Endothelial cell of umbilical vein (primary cell): Measurements from ENCODE around the gene CYP26C1. TPM values are rescaled to one million over a fixed set of nuclear protein-coding genes. Genes with fewer than 3 reads are reported as not detected.

ENCODE experiments used
- BruUV-seq: library from RNA; stranded (reverse); fragments of 400-500 nt; replicated peaks from 2 replicates; lab custom pipeline; 2021; lab: Mats Ljungman, UMichigan
- CTCF ChIA-PET: fragments of 300-600, 350-600 bp; sonication (Branson Sonifier 250); formaldehyde crosslinking; loops from one replicate; lab custom pipeline; 2021; ENCODE audit warnings: antibody characterized with exemption, inconsistent platforms; lab: Charles Lee
- POLR2A ChIA-PET: fragments of 300-600, 350-600 bp; sonication (Branson Sonifier 250); formaldehyde crosslinking; loops from one replicate; lab custom pipeline; 2021; ENCODE audit warnings: antibody characterized with exemption, inconsistent platforms; lab: Charles Lee
- DNase-seq: peaks from one replicate; pipeline ENCODE4 v3.0.0-alpha.2; 2011; ENCODE audit warnings: low read depth, low spot score
- FAIRE-seq: peaks from 2 replicates; lab custom pipeline; 2011; peaks lifted over from hg19 to GRCh38; lab: Jason Lieb, UNC
- H2AFZ ChIP-seq: 2 replicates; pipeline ENCODE4 v1.6.0; 2012; ENCODE audit warnings: low read depth, low read length, control low read depth, inconsistent platforms
- H3K27ac ChIP-seq: 2 replicates; pipeline ENCODE4 v1.5.1; 2011; ENCODE audit warnings: low read depth, mild to moderate bottlenecking, control low read depth, low read length, moderate library complexity; ENCODE audit not compliant: insufficient read depth
- H3K27me3 ChIP-seq, 2 experiments: 2 replicates each; pipeline versions ENCODE4 v1.6.0 to v1.6.1; 2011; ENCODE audit warnings: low read length in 2 of 2, mixed read lengths in 1 of 2; ENCODE audit not compliant: control insufficient read depth in 2 of 2, insufficient read depth in 2 of 2
- H3K36me3 ChIP-seq, 2 experiments: 2 replicates in 1 of 2; 3 replicates in 1 of 2; pipeline ENCODE4 v1.5.1; 2011; ENCODE audit warnings: low read length in 2 of 2, mild to moderate bottlenecking in 1 of 2, moderate library complexity in 1 of 2; ENCODE audit not compliant: control insufficient read depth in 2 of 2, insufficient read depth in 2 of 2; ENCODE audit errors: extremely low read depth in 1 of 2
- H3K4me1 ChIP-seq: 3 replicates; pipeline ENCODE4 v1.5.1; 2011; ENCODE audit warnings: mild to moderate bottlenecking, low read length; ENCODE audit not compliant: control insufficient read depth, insufficient read depth; ENCODE audit errors: extremely low read depth
- H3K4me2 ChIP-seq: 2 replicates; pipeline ENCODE4 v1.6.1; 2011; ENCODE audit warnings: low read length, control low read depth, mixed read lengths; ENCODE audit not compliant: insufficient read depth
- H3K4me3 ChIP-seq, 3 experiments: fragments of 200-600 bp in 1 of 3; sonication (generic), shearing (Covaris generic) in 1 of 3; replicated peaks in 1 of 3; 2 replicates each; pipeline ENCODE4 v1.5.1; 2011 to 2016; ENCODE audit warnings: control low read depth in 3 of 3, low read length in 3 of 3, mild to moderate bottlenecking in 2 of 3, inconsistent platforms in 1 of 3, low read depth in 1 of 3, moderate library complexity in 1 of 3; ENCODE audit not compliant: insufficient read depth in 1 of 3
- H3K79me2 ChIP-seq: 2 replicates; pipeline ENCODE4 v1.6.0; 2012; ENCODE audit warnings: low read length, inconsistent platforms; ENCODE audit not compliant: control insufficient read depth, insufficient read depth
- H3K9ac ChIP-seq: replicated peaks from 2 replicates; pipeline ENCODE3; 2011; ENCODE audit warnings: low read length, control low read depth; ENCODE audit not compliant: insufficient read depth; ENCODE audit errors: extremely low read depth
- H3K9me1 ChIP-seq: replicated peaks from 3 replicates; pipeline ENCODE4 v1.6.0; 2011; ENCODE audit warnings: mild to moderate bottlenecking, low read length; ENCODE audit not compliant: control insufficient read depth, insufficient read depth; ENCODE audit errors: extremely low read depth
- H3K9me3 ChIP-seq: replicated peaks from 2 replicates; pipeline ENCODE4 v1.5.1; 2012; ENCODE audit warnings: low read length, inconsistent platforms; ENCODE audit not compliant: control insufficient read depth, insufficient read depth
- H4K20me1 ChIP-seq: replicated peaks from 2 replicates; pipeline ENCODE3; 2011; ENCODE audit warnings: mild to moderate bottlenecking, low read length; ENCODE audit not compliant: control insufficient read depth, insufficient read depth; ENCODE audit errors: extremely low read depth
- CTCF ChIP-seq, 2 donors: IDR thresholded peaks; 1 replicate in 1 of 2; 2 replicates in 1 of 2; pipeline ENCODE4 v1.5.1; 2011; ENCODE audit warnings: low read length in 2 of 2, mild to moderate bottlenecking in 2 of 2, moderate library complexity in 2 of 2, control low read depth in 1 of 2, inconsistent platforms in 1 of 2, low read depth in 1 of 2; ENCODE audit not compliant: insufficient read depth in 1 of 2; ENCODE audit errors: extremely low read depth in 1 of 2
- EZH2 ChIP-seq: IDR thresholded peaks from 2 replicates; pipeline ENCODE4 v1.6.1; 2012; ENCODE audit warnings: borderline replicate concordance, low read depth, mild to moderate bottlenecking, moderate library complexity, low read length, inconsistent platforms; ENCODE audit not compliant: severe bottlenecking
- FOS ChIP-seq: IDR thresholded peaks from 2 replicates; pipeline ENCODE4 v1.6.1; 2011; ENCODE audit warnings: mild to moderate bottlenecking, low read length, moderate library complexity, borderline replicate concordance; ENCODE audit not compliant: insufficient read depth
- GATA2 ChIP-seq: IDR thresholded peaks from 2 replicates; pipeline ENCODE4 v1.7.0; 2011; ENCODE audit warnings: low read depth, mild to moderate bottlenecking, moderate library complexity, mixed read lengths, low read length; ENCODE audit not compliant: insufficient read length, insufficient read depth
- JUN ChIP-seq: IDR thresholded peaks from 2 replicates; pipeline ENCODE4 v1.6.1; 2011; ENCODE audit warnings: borderline replicate concordance, low read depth; ENCODE audit not compliant: insufficient read length, insufficient read depth
- MAX ChIP-seq: IDR thresholded peaks from 2 replicates; pipeline ENCODE4 v1.6.1; 2011; ENCODE audit not compliant: insufficient read depth, insufficient read length
- MYC ChIP-seq: IDR thresholded peaks from one replicate; pipeline ENCODE4 v1.6.1; 2011; ENCODE audit warnings: mild to moderate bottlenecking, low read depth, low read length
- POLR2A ChIP-seq: IDR thresholded peaks from 2 replicates; pipeline ENCODE4 v1.6.1; 2012; ENCODE audit warnings: low read depth, mild to moderate bottlenecking, control low read depth, low read length
- POLR2AphosphoS5 ChIP-seq: IDR thresholded peaks from 2 replicates; pipeline ENCODE4 v1.6.1; 2012; ENCODE audit warnings: low read depth, mild to moderate bottlenecking, control low read depth, low read length, moderate library complexity; ENCODE audit not compliant: insufficient read depth
- dilution Hi-C: fragments of 300-500 bp; cut with MboI; formaldehyde crosslinking; loops from one replicate; pipeline ENCODE4 v1.15.0; 2019; ENCODE audit warnings: low sequenced_read_pairs; ENCODE audit not compliant: extremely low pct_ligation_motif_present
- intact Hi-C: fragments of 100-400 bp; cut with micrococcal nuclease; formaldehyde crosslinking; loops from one replicate; pipeline ENCODE4 v1.10.0; 2022
- polyA plus RNA-seq, 4 experiments: library from polyadenylated mRNA; depleted of rRNA in 3 of 4; stranded (reverse) in 3 of 4; unstranded in 1 of 4; fragments of >200 nt; gene quantifications; 2 replicates each; pipeline versions ENCODE4 v1.2.1 to v1.2.3, GENCODE V29; 2011 to 2012; ENCODE audit warnings: missing spikeins in 1 of 4
- total RNA-seq: library from RNA; stranded (reverse); gene quantifications from 2 replicates; pipeline ENCODE4 v1.2.3, GENCODE V29; 2021

CYP26C1 gene
- total and polyA plus RNA-seq, 2 donors (not counting 3 experiments of a cell fraction or from before 2014, with no cell fraction given) = 0.12 to 3.0 TPM

GRCh38 chr10:93091960-93092359 is 31.4 kb downstream of the CYP26C1 start:
- POLR2A ChIA-PET = no interaction called here
- CTCF ChIA-PET = no interaction called here
- Histone ChIP-seq H3K9me3 (no peaks in the 10 kb centered on the region), H3K4me2 (no peak overlapping the region), H3K79me2 (no peaks in the 10 kb centered on the region), H3K27me3 (peaks cover 3 to 6% of the 10 kb centered on the region in 2 experiments), H3K36me3 (no peaks in the 10 kb centered on the region), H3K4me3 (no peak overlapping the region), H2AFZ (no peak overlapping the region), H3K4me1 (no peaks in the 10 kb centered on the region), H3K9me1 (no peaks in the 10 kb centered on the region), H4K20me1 (no peaks in the 10 kb centered on the region), H3K9ac (no peak overlapping the region), H3K27ac (no peak overlapping the region)
- no peak for TF ChIP-seq CTCF (IDR thresholded peaks at IDR 0.05; ENCODE audit: extremely low read depth in 1 of 2, insufficient read depth in 1 of 2, low read depth in 1 of 2, low read length in 2 of 2)
- no peak for FAIRE-seq
- no peak for DNase-seq
- no TSS peak for BruUV-seq
- intact Hi-C loops = no loop called here
- dilution Hi-C loops = no loop called here

- Histone ChIP-seq H3K9ac (no peak overlapping the region), H2AFZ (no peak overlapping the region), H3K4me2 (no peak overlapping the region), H3K36me3 (no peaks in the 10 kb centered on the region), H3K27ac (no peak overlapping the region), H3K9me1 (no peaks in the 10 kb centered on the region), H3K27me3 (peaks cover 0 to 5% of the 10 kb centered on the region in 2 experiments), H3K4me1 (no peaks in the 10 kb centered on the region), H3K4me3 (no peak overlapping the region), H3K9me3 (no peaks in the 10 kb centered on the region), H4K20me1 (no peaks in the 10 kb centered on the region), H3K79me2 (no peaks in the 10 kb centered on the region)
- POLR2A ChIA-PET = no interaction called here
- intact Hi-C loops (no loop called here), dilution Hi-C loops (no loop called here)
- TF ChIP-seq POLR2AphosphoS5 (no peak), GATA2 (no peak), POLR2A (no peak), EZH2 (no peak), JUN (no peak), FOS (no peak), MYC (no peak), CTCF (IDR thresholded peaks at IDR 0.05; ENCODE audit: extremely low read depth in 1 of 2, insufficient read depth in 1 of 2, low read depth in 1 of 2, low read length in 2 of 2) (no peak), MAX (no peak)
- DNase-seq (no peak), FAIRE-seq (no peak)
- CTCF ChIA-PET = interaction anchor here (0.6 to 1.2 kb wide), 2 partner anchors 11 to 607 kb away, joined by 3 read pairs; partner anchors contain the start of gene FRA10AC1
- no TSS peak for BruUV-seq
These were observed 34.6 kb downstream of the CYP26C1 start for GRCh38 chr10:93095225-93095624.
